HL-60/S4 treated with phorbol 12-myristate 13-acetate at 8.2 ng/mL for 4 days and 3 days (cell line): Measurements from ENCODE around the gene PLSCR3.

Experiments
- in situ Hi-C: fragments of 300-500 bp; cut with MboI; formaldehyde crosslinking; loops from 2 replicates; pipeline ENCODE4 v1.15.0; 2022; ENCODE audit warnings: low sequenced_read_pairs

The PLSCR3 gene

GRCh38 chr17:7394452-7395191 lies at the start of gene PLSCR3:
Gene PLSCR3 (minus strand): TSS chr17:7394525. CDS start chr17:7394110, 415 bp downstream.
- in situ Hi-C loops: no loop called here

- in situ Hi-C loops: no loop called here
These were observed 49.5 kb upstream of the PLSCR3 start for GRCh38 chr17:7443499-7444485.

- in situ Hi-C loops: no loop called here
These were observed 47.8 kb upstream of the PLSCR3 start for GRCh38 chr17:7442142-7442541.

- in situ Hi-C loops: no loop called here
These were observed 46.9 kb upstream of the PLSCR3 start for GRCh38 chr17:7441266-7441665.

GRCh38 chr17:7440834-7441195 lies 46.5 kb upstream of the PLSCR3 start:
- in situ Hi-C loops: no loop called here

- in situ Hi-C loops: no loop called here
These were observed 45.9 kb upstream of the PLSCR3 start for GRCh38 chr17:7440113-7440833.

- in situ Hi-C loops: no loop called here
These were observed 45.3 kb upstream of the PLSCR3 start, which contains the start of gene FGF11 for GRCh38 chr17:7439462-7440112. Gene FGF11 (plus strand): TSS chr17:7439512. CDS start chr17:7439621, 109 bp downstream.

- in situ Hi-C loops: no loop called here
These were observed 44.5 kb upstream of the PLSCR3 start for GRCh38 chr17:7438656-7439460.

GRCh38 chr17:7437950-7438614 lies 43.8 kb upstream of the PLSCR3 start:
- in situ Hi-C loops: no loop called here

- in situ Hi-C loops: no loop called here
These were observed 43.1 kb upstream of the PLSCR3 start for GRCh38 chr17:7437369-7437863.

GRCh38 chr17:7436556-7437368 lies 42.4 kb upstream of the PLSCR3 start:
- in situ Hi-C loops: no loop called here

- in situ Hi-C loops: no loop called here
These were observed 41.6 kb upstream of the PLSCR3 start for GRCh38 chr17:7435676-7436555.

GRCh38 chr17:7432296-7432695 lies 38.0 kb upstream of the PLSCR3 start:
- in situ Hi-C loops: no loop called here

GRCh38 chr17:7431231-7431630 lies 36.9 kb upstream of the PLSCR3 start:
- in situ Hi-C loops: no loop called here

GRCh38 chr17:7429722-7430121 lies 35.4 kb upstream of the PLSCR3 start:
- in situ Hi-C loops: no loop called here

GRCh38 chr17:7428557-7428956 lies 34.2 kb upstream of the PLSCR3 start, which contains the start of gene SPEM3:
Gene SPEM3 (plus strand): TSS chr17:7428857. CDS start chr17:7428903, 46 bp downstream.
- in situ Hi-C loops: no loop called here

GRCh38 chr17:7427549-7427948 lies 33.2 kb upstream of the PLSCR3 start:
- in situ Hi-C loops: no loop called here
